ENCODE measurements around the gene FOXO3. TPM values are rescaled to one million over a fixed set of nuclear protein-coding genes. Genes with fewer than 3 reads are reported as not detected.

FOXO3 gene
- total RNA-seq, 4 donors from 2014 or later = 133 to 151 (median 148) TPM

DNA sequence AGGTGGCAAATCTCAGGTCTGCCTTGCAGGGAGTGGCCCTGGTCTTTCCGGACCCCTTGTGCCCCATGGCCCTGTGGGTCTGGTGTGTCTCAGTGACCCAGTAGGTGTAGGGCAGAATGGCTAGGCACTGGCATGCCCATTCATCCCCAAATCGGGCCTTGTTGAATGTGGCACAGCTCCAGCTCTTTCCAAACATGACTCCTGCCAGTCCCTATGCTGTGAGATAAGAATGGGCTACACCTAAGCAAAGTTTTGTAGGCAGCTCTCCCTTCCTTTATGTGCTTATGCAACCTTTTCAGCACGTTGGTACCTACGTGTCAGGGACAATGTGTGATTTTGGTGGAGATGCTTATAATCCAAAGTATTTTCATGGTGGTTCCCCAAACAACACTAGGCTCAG lies 33.9 kb downstream of the FOXO3 start:
- TF ChIP-seq CTCF (IDR thresholded peaks at IDR 0.05; ENCODE audit: low read depth) = no peak

DNA sequence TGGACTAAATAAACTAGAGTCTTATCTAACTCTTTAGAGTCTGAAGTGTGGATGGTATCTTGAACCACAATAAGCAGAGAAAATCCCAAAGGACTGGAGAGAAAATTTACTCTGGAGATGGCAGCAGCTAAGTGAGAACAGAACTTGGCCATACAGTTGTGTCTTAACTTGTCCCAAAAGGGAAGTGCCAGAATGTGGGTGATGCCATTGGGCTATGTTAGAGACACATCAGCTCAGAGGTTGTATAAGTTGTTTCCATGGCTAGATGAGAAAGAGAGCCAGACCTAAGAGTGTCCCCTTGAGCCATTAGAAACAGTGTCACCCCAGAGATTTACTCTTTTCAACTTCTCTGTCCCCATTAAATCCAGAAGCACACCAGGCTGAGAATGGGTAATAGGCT lies 36.2 kb downstream of the FOXO3 start:
- TF ChIP-seq CTCF (IDR thresholded peaks at IDR 0.05; ENCODE audit: low read depth) = no peak

- TF ChIP-seq CTCF (IDR thresholded peaks at IDR 0.05; ENCODE audit: low read depth) = no peak
These were observed 37.0 kb downstream of the FOXO3 start for GRCh38 chr6:108597572-108598304.

DNA sequence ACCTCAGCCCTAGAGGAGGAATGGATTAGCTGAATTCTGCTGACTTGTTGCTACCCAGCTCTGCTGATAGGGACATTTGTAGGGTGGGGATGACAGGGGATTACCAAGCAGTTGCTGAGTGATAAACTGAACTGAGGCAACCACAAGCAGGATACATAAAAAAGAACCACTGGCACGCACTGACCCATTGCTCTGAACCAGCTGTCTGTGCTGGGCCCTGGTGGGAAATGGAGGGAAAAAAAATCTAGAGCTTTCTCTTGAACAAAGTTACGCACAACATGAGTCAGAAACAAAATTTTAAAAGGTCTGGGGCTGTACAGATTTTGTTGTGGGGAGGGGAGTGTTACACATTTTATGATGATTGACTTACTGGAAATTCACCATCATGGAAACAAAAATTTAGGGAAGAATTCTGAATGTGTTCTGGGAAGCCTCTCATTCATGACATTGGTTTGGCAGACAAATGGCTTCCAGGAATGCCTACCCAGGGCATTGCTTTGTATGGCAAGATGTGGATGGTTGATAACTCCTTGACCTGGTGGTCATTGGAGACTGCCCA lies 37.7 kb downstream of the FOXO3 start:
- no peak for TF ChIP-seq CTCF (IDR thresholded peaks at IDR 0.05; ENCODE audit: low read depth)

- TF ChIP-seq CTCF (IDR thresholded peaks at IDR 0.05; ENCODE audit: low read depth) = no peak
These were observed 43.4 kb downstream of the FOXO3 start for GRCh38 chr6:108604156-108604555.

DNA sequence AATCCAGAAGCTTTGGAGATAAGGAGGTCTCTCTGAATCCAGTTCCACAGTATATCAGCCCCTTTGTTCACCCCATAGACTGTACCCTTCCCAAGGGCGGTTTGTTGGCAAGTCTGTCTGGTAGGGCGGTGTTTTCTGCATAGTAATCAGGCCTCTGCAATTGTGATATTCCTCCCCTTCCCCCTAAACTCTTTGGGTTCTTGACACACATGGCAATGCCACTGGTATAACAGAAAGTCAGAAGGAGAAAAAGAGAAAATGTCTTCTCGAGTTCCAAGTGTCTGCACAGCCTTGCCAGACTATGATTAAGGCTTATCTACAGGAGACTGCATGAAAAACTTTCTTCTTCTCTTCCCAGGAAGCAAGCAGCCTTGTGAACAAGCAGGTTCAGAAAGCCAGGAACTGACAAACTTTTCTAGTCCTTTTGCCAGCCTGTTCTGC lies 45.6 kb downstream of the FOXO3 start:
- TF ChIP-seq CTCF (IDR thresholded peaks at IDR 0.05; ENCODE audit: low read depth) = no peak

GRCh38 chr6:108608453-108609275 lies 47.9 kb downstream of the FOXO3 start:
- no peak for TF ChIP-seq CTCF (IDR thresholded peaks at IDR 0.05; ENCODE audit: low read depth)
